IPS DF 6.9 (cell line): ENCODE measurements around the gene NKD1.
A peak's percentile ranks its signal among the peaks of the same experiment; 100 is the strongest.

Experiments
- DNase-seq: peaks from one replicate; pipeline ENCODE4 v3.0.0-alpha.2; 2013; ENCODE audit warnings: low read depth, low spot score
- H3K27ac ChIP-seq: one replicate; pipeline ENCODE4 v1.5.1; 2013; ENCODE audit warnings: low read length, control low read depth
- H3K27me3 ChIP-seq: 2 replicates; pipeline ENCODE4 v1.6.1; 2013; ENCODE audit warnings: mild to moderate bottlenecking, low read length; ENCODE audit not compliant: control insufficient read depth, insufficient read depth
- H3K36me3 ChIP-seq: 2 replicates; pipeline ENCODE4 v1.6.1; 2013; ENCODE audit warnings: low read length; ENCODE audit not compliant: control insufficient read depth, insufficient read depth
- H3K4me1 ChIP-seq: 2 replicates; pipeline ENCODE4 v1.6.1; 2013; ENCODE audit warnings: low read length; ENCODE audit not compliant: control insufficient read depth, insufficient read depth
- H3K4me3 ChIP-seq: 2 replicates; pipeline ENCODE4 v1.5.1; 2013; ENCODE audit warnings: mild to moderate bottlenecking, low read length
- H3K9me3 ChIP-seq: 2 replicates; pipeline ENCODE4 v1.6.1; 2013; ENCODE audit warnings: low read length, inconsistent platforms; ENCODE audit not compliant: control insufficient read depth, insufficient read depth
- WGBS: extraction: QIAGEN DNeasy Blood & Tissue Kit; methylation state at CpG from one replicate; pipeline ENCODE4 v1.1.7; 2013; ENCODE audit warnings: mixed read lengths, missing lambda C conversion rate; ENCODE audit not compliant: insufficient read length, insufficient coverage; 5-methylcytosine and 5-hydroxymethylcytosine counted together

NKD1 gene

GRCh38 chr16:50591209-50591608, 43.0 kb downstream of the NKD1 start:
- no peaks in the 10 kb centered on the region for H3K4me1 ChIP-seq
- no peak overlapping the region for H3K27ac ChIP-seq
- no peak for DNase-seq
- WGBS: no CpG with 5 or more reads among the region's 6 CpGs
- no peaks in the 10 kb centered on the region for H3K36me3 ChIP-seq
- no peak overlapping the region for H3K4me3 ChIP-seq
- no peaks in the 10 kb centered on the region for H3K27me3 ChIP-seq
- H3K9me3 ChIP-seq: no peaks in the 10 kb centered on the region

- Histone ChIP-seq H3K9me3 (no peaks in the 10 kb centered on the region), H3K27ac (no peak overlapping the region), H3K4me1 (no peaks in the 10 kb centered on the region), H3K36me3 (no peaks in the 10 kb centered on the region), H3K27me3 (no peaks in the 10 kb centered on the region), H3K4me3 (no peak overlapping the region)
- WGBS: no CpG with 5 or more reads among the region's 24 CpGs
- no peak for DNase-seq
Observed at GRCh38 chr16:50591800-50592771, 43.9 kb downstream of the NKD1 start.

- Histone ChIP-seq H3K4me1 (no peaks in the 10 kb centered on the region), H3K4me3 (no peak overlapping the region), H3K9me3 (no peaks in the 10 kb centered on the region), H3K27me3 (no peaks in the 10 kb centered on the region), H3K36me3 (no peaks in the 10 kb centered on the region), H3K27ac (no peak overlapping the region)
- DNase-seq: no peak
- WGBS: no CpG with 5 or more reads among the region's 7 CpGs
Observed at GRCh38 chr16:50592996-50593395, 44.8 kb downstream of the NKD1 start.

- no peaks in the 10 kb centered on the region for H3K4me1 ChIP-seq
Observed at GRCh38 chr16:50593410-50594150, 45.4 kb downstream of the NKD1 start.

GRCh38 chr16:50594308-50595260, 46.4 kb downstream of the NKD1 start:
- no peak for DNase-seq
- Histone ChIP-seq H3K9me3 (no peaks in the 10 kb centered on the region), H3K36me3 (no peaks in the 10 kb centered on the region; the same call in 1 of the 2 replicates), H3K27ac (no peak overlapping the region), H3K4me3 (no peak overlapping the region), H3K4me1 (no peaks in the 10 kb centered on the region), H3K27me3 (no peaks in the 10 kb centered on the region)
- WGBS: no CpG with 5 or more reads among the region's 17 CpGs

More at GRCh38 chr16:50593410-50594150, 45.4 kb downstream of the NKD1 start:
- Histone ChIP-seq H3K4me3 (no peak overlapping the region), H3K9me3 (no peaks in the 10 kb centered on the region), H3K27me3 (no peaks in the 10 kb centered on the region), H3K27ac (no peak overlapping the region), H3K36me3 (no peaks in the 10 kb centered on the region; the same call in 1 of the 2 replicates)
- WGBS: no CpG with 5 or more reads among the region's 9 CpGs
- peak; percentile 45 for DNase-seq

- no CpG with 5 or more reads among the region's 2 CpGs for WGBS
- no peaks in the 10 kb centered on the region for H3K27me3 ChIP-seq
- no peak for DNase-seq
Observed at GRCh38 chr16:50595859-50596258, 47.7 kb downstream of the NKD1 start.

GRCh38 chr16:50596762-50597450, 48.7 kb downstream of the NKD1 start:
- DNase-seq: no peak
- no peaks in the 10 kb centered on the region; the same call in 1 of the 2 replicates for H3K36me3 ChIP-seq
- no CpG with 5 or more reads among the region's 13 CpGs for WGBS
- H3K27ac ChIP-seq: no peak overlapping the region
- H3K27me3 ChIP-seq: no peaks in the 10 kb centered on the region
- no peaks in the 10 kb centered on the region for H3K9me3 ChIP-seq
- H3K4me3 ChIP-seq: no peak overlapping the region
- H3K4me1 ChIP-seq: no peaks in the 10 kb centered on the region

More at GRCh38 chr16:50595859-50596258, 47.7 kb downstream of the NKD1 start:
- Histone ChIP-seq H3K4me3 (no peak overlapping the region), H3K9me3 (no peaks in the 10 kb centered on the region), H3K27ac (no peak overlapping the region), H3K36me3 (no peaks in the 10 kb centered on the region; the same call in 1 of the 2 replicates), H3K4me1 (no peaks in the 10 kb centered on the region)

GRCh38 chr16:50597563-50598255, 49.5 kb downstream of the NKD1 start:
- Histone ChIP-seq H3K9me3 (no peaks in the 10 kb centered on the region), H3K27ac (no peak overlapping the region)

GRCh38 chr16:50598256-50598894, 50.2 kb downstream of the NKD1 start:
- Histone ChIP-seq H3K36me3 (no peaks in the 10 kb centered on the region; the same call in 1 of the 2 replicates), H3K27me3 (no peaks in the 10 kb centered on the region), H3K4me3 (no peak overlapping the region), H3K4me1 (no peaks in the 10 kb centered on the region), H3K27ac (no peak overlapping the region), H3K9me3 (no peaks in the 10 kb centered on the region)
- no CpG with 5 or more reads among the region's 15 CpGs for WGBS
- no peak for DNase-seq

More at GRCh38 chr16:50597563-50598255, 49.5 kb downstream of the NKD1 start:
- H3K27me3 ChIP-seq: no peaks in the 10 kb centered on the region
- no peak for DNase-seq
- H3K36me3 ChIP-seq: no peaks in the 10 kb centered on the region; the same call in 1 of the 2 replicates
- H3K4me1 ChIP-seq: no peaks in the 10 kb centered on the region
- no peak overlapping the region for H3K4me3 ChIP-seq
- no CpG with 5 or more reads among the region's 17 CpGs for WGBS
